Measurements from ENCODE around the gene PPFIA1.
"Not testable (repeated sequence)": the region's sequence is repeated elsewhere in the genome, so short reads cannot be mapped to it uniquely, and the experiment has no call there.

GRCh38 chr11:70331320-70331843, 60.9 kb downstream of the PPFIA1 start:
- not testable (repeated sequence) for TF ChIP-seq CTCF (IDR thresholded peaks at IDR 0.05; ENCODE audit: low read depth, low read length); EZH2phosphoT487 (IDR thresholded peaks at IDR 0.05; ENCODE audit: low read depth)
